Omental fat pad (tissue), 4 donors: ENCODE results near the gene IKBKG. TPM values are rescaled to one million over a fixed set of nuclear protein-coding genes. Genes with fewer than 3 reads are reported as not detected.

ENCODE experiments used
- ATAC-seq: fragments of 150-250 bp; one replicate; pipeline ENCODE4 v1.9.1; 2016; ENCODE audit warnings: mild to moderate bottlenecking, moderate library complexity; ENCODE audit not compliant: low FRiP score
- DNase-seq: peaks from one replicate; pipeline ENCODE4 v3.0.0-alpha.2; 2019; ENCODE audit warnings: low spot score
- CTCF ChIP-seq, 3 donors: fragments of 450-650 bp; IDR thresholded peaks; one replicate each; pipeline ENCODE4 v1.5.1; 2016 to 2017; ENCODE audit warnings: antibody characterized with exemption in 3 of 3, mild to moderate bottlenecking in 3 of 3, moderate library complexity in 2 of 3
- total RNA-seq, 4 donors: library from RNA; depleted of rRNA; stranded (reverse); fragments of >200 nt; gene quantifications; one replicate each; pipeline ENCODE4 v1.1.0, GENCODE V29; 2016

IKBKG gene
- total RNA-seq, 4 donors from 2014 or later, result 7.5 to 15.4 (median 12.3) TPM

GRCh38 chrX:154515966-154516655 lies 31.3 kb upstream of the IKBKG start, which contains the start of gene FAM3A:
FAM3A (minus strand) TSS chrX:154516232; CDS start chrX:154515772, 460 bp downstream.
- ATAC-seq (peak; percentile 92), DNase-seq (peak; percentile 46)
- no peak for TF ChIP-seq CTCF (IDR thresholded peaks at IDR 0.05)

GRCh38 chrX:154516656-154517100 lies 30.7 kb upstream of the IKBKG start:
- no peak for TF ChIP-seq CTCF (IDR thresholded peaks at IDR 0.05)
- ATAC-seq, result peak; percentile 55
- no peak for DNase-seq

GRCh38 chrX:154517101-154517781 lies 30.2 kb upstream of the IKBKG start:
- no peak for TF ChIP-seq CTCF (IDR thresholded peaks at IDR 0.05)
- DNase-seq, result no peak
- ATAC-seq, result no peak

- DNase-seq (no peak), ATAC-seq (no peak)
- TF ChIP-seq CTCF (IDR thresholded peaks at IDR 0.05), result no peak
These were observed 28.0 kb upstream of the IKBKG start for GRCh38 chrX:154519389-154519788.

- ATAC-seq (no peak), DNase-seq (no peak)
- TF ChIP-seq CTCF (IDR thresholded peaks at IDR 0.05), result no peak
These were observed 21.6 kb upstream of the IKBKG start for GRCh38 chrX:154525606-154526490.

GRCh38 chrX:154526901-154527675 lies 20.3 kb upstream of the IKBKG start:
- TF ChIP-seq CTCF (IDR thresholded peaks at IDR 0.05), result no peak
- DNase-seq (no peak), ATAC-seq (peak; percentile 65)
